Measurements from ENCODE around the gene FNBP1.
"Not testable (repeated sequence)": the region's sequence is repeated elsewhere in the genome, so short reads cannot be mapped to it uniquely, and the experiment has no call there.

DNA sequence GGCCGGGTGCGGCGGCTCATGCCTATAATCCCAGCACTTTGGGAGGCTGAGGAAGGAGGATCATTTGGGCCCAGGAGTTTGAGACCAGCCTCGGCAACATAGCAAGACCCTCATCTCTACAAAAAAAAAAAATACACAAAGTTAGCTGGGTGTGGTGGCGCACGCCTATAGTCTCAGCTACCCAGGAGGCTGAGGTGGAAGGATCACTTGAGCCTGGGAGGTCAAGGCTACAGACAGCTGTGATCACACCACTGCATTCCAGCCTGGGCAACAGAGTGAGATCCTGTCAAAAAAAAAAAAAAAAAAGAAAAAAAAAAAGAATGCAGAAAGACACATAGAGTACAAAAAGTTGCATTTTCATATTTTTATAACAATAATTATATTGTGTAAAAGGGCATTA, 36.0 kb downstream of the FNBP1 start:
- TF ChIP-seq, protein P1, sequence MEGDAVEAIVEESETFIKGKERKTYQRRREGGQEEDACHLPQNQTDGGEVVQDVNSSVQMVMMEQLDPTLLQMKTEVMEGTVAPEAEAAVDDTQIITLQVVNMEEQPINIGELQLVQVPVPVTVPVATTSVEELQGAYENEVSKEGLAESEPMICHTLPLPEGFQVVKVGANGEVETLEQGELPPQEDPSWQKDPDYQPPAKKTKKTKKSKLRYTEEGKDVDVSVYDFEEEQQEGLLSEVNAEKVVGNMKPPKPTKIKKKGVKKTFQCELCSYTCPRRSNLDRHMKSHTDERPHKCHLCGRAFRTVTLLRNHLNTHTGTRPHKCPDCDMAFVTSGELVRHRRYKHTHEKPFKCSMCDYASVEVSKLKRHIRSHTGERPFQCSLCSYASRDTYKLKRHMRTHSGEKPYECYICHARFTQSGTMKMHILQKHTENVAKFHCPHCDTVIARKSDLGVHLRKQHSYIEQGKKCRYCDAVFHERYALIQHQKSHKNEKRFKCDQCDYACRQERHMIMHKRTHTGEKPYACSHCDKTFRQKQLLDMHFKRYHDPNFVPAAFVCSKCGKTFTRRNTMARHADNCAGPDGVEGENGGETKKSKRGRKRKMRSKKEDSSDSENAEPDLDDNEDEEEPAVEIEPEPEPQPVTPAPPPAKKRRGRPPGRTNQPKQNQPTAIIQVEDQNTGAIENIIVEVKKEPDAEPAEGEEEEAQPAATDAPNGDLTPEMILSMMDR (IDR thresholded peaks at IDR 0.05; ENCODE audit: insufficient read depth, low read length, poor library complexity, severe bottlenecking), result not testable (repeated sequence)
- TF ChIP-seq EZH2phosphoT487 (conservative IDR thresholded peaks at IDR 0.05; ENCODE audit: low read length), result not testable (repeated sequence)
